SU-DHL-6 (cell line): Measurements from ENCODE around the gene PSMF1.

Experiments used
- H2AFZ ChIP-seq: fragments of 200-600 bp; sonication (generic); 2 replicates; pipeline ENCODE4 v1.6.1; 2014; ENCODE audit warnings: low read depth, mild to moderate bottlenecking, moderate library complexity, mixed read lengths, antibody characterized with exemption, low read length; ENCODE audit not compliant: severe bottlenecking
- H3F3A ChIP-seq: fragments of 200-600 bp; shearing (Covaris generic); 2 replicates; pipeline ENCODE4 v1.6.0; 2016; ENCODE audit warnings: antibody characterized with exemption, mild to moderate bottlenecking; ENCODE audit not compliant: insufficient read depth
- H3K27ac ChIP-seq: fragments of 200-600 bp; sonication (generic); 2 replicates; pipeline ENCODE4 v1.5.1; 2016; ENCODE audit warnings: low read depth, mild to moderate bottlenecking, low read length, moderate library complexity, mixed read lengths
- H3K27me3 ChIP-seq: fragments of 200-600 bp; sonication (generic), shearing (Covaris generic); 2 replicates; pipeline ENCODE4 v1.6.0; 2014; ENCODE audit warnings: mild to moderate bottlenecking, low read length
- H3K36me3 ChIP-seq: fragments of 200-600 bp; sonication (generic); 2 replicates; pipeline ENCODE4 v1.6.1; 2014; ENCODE audit warnings: mild to moderate bottlenecking, low read length, mixed read lengths
- H3K4me2 ChIP-seq: fragments of 300-600, 200-600 bp; shearing (Covaris generic), sonication (generic); 2 replicates; pipeline ENCODE4 v1.6.0; 2014; ENCODE audit warnings: low read length, low read depth, mild to moderate bottlenecking; ENCODE audit not compliant: poor library complexity, severe bottlenecking
- H3K4me3 ChIP-seq: fragments of 200-600 bp; sonication (generic); 2 replicates; pipeline ENCODE4 v1.5.1; 2014; ENCODE audit warnings: antibody characterized with exemption, low read length, mild to moderate bottlenecking, mixed read lengths; ENCODE audit not compliant: insufficient read depth, poor library complexity, severe bottlenecking
- H3K79me2 ChIP-seq: fragments of 200-600 bp; sonication (generic); 2 replicates; pipeline ENCODE4 v1.6.1; 2014; ENCODE audit warnings: mild to moderate bottlenecking, low read length, moderate library complexity; ENCODE audit not compliant: insufficient read depth
- H3K9ac ChIP-seq: fragments of 200-600 bp; sonication (generic); 2 replicates; pipeline ENCODE4 v1.7.0; 2014; ENCODE audit warnings: mild to moderate bottlenecking, low read length
- H3K9me2 ChIP-seq: fragments of 200-600 bp; sonication (generic); replicated peaks from 2 replicates; pipeline ENCODE4 v1.6.1; 2014; ENCODE audit warnings: low read length; ENCODE audit not compliant: insufficient read depth
- H3K9me3 ChIP-seq: fragments of 200-600 bp; sonication (generic); 2 replicates; pipeline ENCODE4 v1.6.1; 2014; ENCODE audit warnings: low read length, mixed read lengths; ENCODE audit not compliant: insufficient read depth
- H4K20me1 ChIP-seq: fragments of 200-600 bp; sonication (generic); 2 replicates; pipeline ENCODE4 v1.6.1; 2014; ENCODE audit warnings: low read depth, mild to moderate bottlenecking, antibody characterized with exemption, low read length, moderate library complexity, mixed read lengths
- CTCF ChIP-seq: fragments of 200-600 bp; sonication (generic); IDR thresholded peaks from one replicate; pipeline ENCODE4 v1.5.1; 2017; ENCODE audit warnings: antibody characterized with exemption, mild to moderate bottlenecking, low read length, moderate library complexity; ENCODE audit not compliant: insufficient read depth, poor library complexity, severe bottlenecking
- EZH2phosphoT487 ChIP-seq: fragments of 200-600 bp; sonication (generic), shearing (Covaris generic); conservative IDR thresholded peaks from 2 replicates; pipeline ENCODE4 v1.6.1; 2018; ENCODE audit warnings: mild to moderate bottlenecking, antibody characterized with exemption, low read length, moderate library complexity, mixed read lengths

The PSMF1 gene

GRCh38 chr20:1101533-1101932 lies 16.9 kb upstream of the PSMF1 start:
- no peaks in the 10 kb centered on the region for H3F3A ChIP-seq
- H3K9ac ChIP-seq = no peak overlapping the region
- H3K4me2 ChIP-seq = no peak overlapping the region
- H3K27me3 ChIP-seq = no peaks in the 10 kb centered on the region
- H3K9me2 ChIP-seq = no peaks in the 10 kb centered on the region
- H4K20me1 ChIP-seq = no peaks in the 10 kb centered on the region
- H3K36me3 ChIP-seq = 0 out of 2 replicates have a peak, but pooled peaks cover 3% of the 10 kb centered on the region
- no peak overlapping the region for H3K27ac ChIP-seq
- H2AFZ ChIP-seq = no peak overlapping the region
- H3K4me3 ChIP-seq = no peak overlapping the region
- H3K9me3 ChIP-seq = no peaks in the 10 kb centered on the region
- H3K79me2 ChIP-seq = no peaks in the 10 kb centered on the region
- no peak for TF ChIP-seq EZH2phosphoT487
- TF ChIP-seq CTCF = no peak

GRCh38 chr20:1102016-1102415 lies 16.4 kb upstream of the PSMF1 start:
- H4K20me1 ChIP-seq = no peaks in the 10 kb centered on the region
- H3K27ac ChIP-seq = no peak overlapping the region
- H3K9me2 ChIP-seq = no peaks in the 10 kb centered on the region
- H3K4me2 ChIP-seq = no peak overlapping the region
- 0 out of 2 replicates have a peak, but pooled peaks cover 3% of the 10 kb centered on the region for H3K36me3 ChIP-seq
- no peak overlapping the region for H3K4me3 ChIP-seq
- H3F3A ChIP-seq = no peaks in the 10 kb centered on the region
- H3K79me2 ChIP-seq = no peaks in the 10 kb centered on the region
- H3K9ac ChIP-seq = no peak overlapping the region
- no peak for TF ChIP-seq EZH2phosphoT487
- no peak for TF ChIP-seq CTCF
- H2AFZ ChIP-seq = no peak overlapping the region
- H3K27me3 ChIP-seq = no peaks in the 10 kb centered on the region
- H3K9me3 ChIP-seq = no peaks in the 10 kb centered on the region

- Histone ChIP-seq H3K4me3 (no peak overlapping the region), H3F3A (no peaks in the 10 kb centered on the region), H3K27me3 (no peaks in the 10 kb centered on the region), H3K27ac (no peak overlapping the region), H3K9me2 (no peaks in the 10 kb centered on the region), H3K36me3 (0 out of 2 replicates have a peak, but pooled peaks cover 3% of the 10 kb centered on the region), H3K9ac (no peak overlapping the region), H3K9me3 (no peaks in the 10 kb centered on the region), H4K20me1 (no peaks in the 10 kb centered on the region), H3K4me2 (no peak overlapping the region), H3K79me2 (no peaks in the 10 kb centered on the region), H2AFZ (no peak overlapping the region)
- TF ChIP-seq EZH2phosphoT487 (no peak), CTCF (no peak)
These were observed 14.7 kb upstream of the PSMF1 start for GRCh38 chr20:1103751-1104150.
